Activated CD4-positive, CD25-positive, alpha-beta regulatory T cell (primary cell): ENCODE measurements around the gene TBC1D24.
A peak's percentile ranks its signal among the peaks of the same experiment; 100 is the strongest.

Source experiments
- DNase-seq, 4 experiments: peaks; one replicate each; lab custom pipeline; 2025; lab: John Stamatoyannopoulos, UW

Gene TBC1D24

DNA sequence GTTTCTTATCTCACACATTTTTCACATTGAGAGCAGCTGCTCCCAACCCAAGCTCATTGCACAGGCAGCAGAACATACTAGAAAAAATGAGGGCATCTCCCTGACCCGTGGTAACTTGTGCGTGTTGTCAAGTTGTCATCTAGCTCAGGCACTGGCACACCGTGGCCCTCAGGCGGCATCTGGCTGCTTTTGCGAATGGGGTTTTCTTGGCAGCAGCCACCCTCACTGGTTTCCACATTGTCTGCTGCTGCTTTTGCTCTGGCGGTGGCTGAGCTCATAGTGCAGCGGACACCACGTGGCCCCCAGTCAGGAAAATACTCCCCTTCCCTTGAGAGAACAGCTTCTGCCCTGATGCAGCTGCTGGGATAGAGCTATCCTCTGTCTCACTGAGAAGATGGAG, 24.4 kb upstream of the TBC1D24 start:
- DNase-seq, result no peak

DNA sequence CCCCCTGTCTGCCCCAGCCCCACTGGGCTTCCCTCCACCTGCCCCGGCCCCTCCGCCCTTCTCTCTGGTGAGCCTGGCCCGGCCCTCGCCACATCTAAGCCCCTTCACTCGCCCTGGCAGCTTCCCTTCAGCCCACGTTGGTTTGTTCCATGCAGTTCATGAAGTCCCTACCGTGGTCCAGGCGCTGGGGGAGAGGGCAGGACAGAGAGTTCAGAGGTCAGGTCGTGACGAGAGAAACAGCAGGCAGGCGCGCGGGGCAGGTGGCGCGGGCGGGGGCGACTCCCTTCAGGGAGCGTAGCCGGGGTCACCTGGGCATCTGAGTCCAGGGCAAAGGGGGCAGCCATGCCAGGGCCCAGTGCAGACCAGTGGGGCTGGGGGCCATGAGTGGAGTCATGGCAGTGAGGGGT, 23.9 kb upstream of the TBC1D24 start:
- no peak for DNase-seq

GRCh38 chr16:2451851-2452320, 23.0 kb upstream of the TBC1D24 start:
- DNase-seq, result no peak

DNA sequence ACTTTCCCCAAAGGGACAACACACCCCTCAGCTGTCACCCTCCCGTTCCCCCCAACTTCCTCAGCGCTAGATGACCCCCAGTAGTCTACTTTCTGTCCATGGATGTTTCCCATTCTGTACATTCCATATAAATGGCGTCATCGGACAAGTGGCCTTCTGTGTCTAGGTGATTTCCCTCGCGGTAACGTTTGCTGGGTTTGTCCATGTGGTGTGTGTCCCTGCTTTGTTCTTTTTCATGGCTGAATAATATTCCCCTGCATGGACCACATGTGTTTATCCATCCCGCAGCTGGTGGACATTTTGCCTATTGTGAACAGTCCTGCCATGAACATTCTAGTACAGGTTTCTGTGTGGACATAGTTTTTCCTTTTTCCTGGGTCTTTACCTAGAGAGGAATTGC, 22.3 kb upstream of the TBC1D24 start:
- DNase-seq, result no peak

GRCh38 chr16:2455081-2455845, 19.7 kb upstream of the TBC1D24 start:
- no peak for DNase-seq

DNA sequence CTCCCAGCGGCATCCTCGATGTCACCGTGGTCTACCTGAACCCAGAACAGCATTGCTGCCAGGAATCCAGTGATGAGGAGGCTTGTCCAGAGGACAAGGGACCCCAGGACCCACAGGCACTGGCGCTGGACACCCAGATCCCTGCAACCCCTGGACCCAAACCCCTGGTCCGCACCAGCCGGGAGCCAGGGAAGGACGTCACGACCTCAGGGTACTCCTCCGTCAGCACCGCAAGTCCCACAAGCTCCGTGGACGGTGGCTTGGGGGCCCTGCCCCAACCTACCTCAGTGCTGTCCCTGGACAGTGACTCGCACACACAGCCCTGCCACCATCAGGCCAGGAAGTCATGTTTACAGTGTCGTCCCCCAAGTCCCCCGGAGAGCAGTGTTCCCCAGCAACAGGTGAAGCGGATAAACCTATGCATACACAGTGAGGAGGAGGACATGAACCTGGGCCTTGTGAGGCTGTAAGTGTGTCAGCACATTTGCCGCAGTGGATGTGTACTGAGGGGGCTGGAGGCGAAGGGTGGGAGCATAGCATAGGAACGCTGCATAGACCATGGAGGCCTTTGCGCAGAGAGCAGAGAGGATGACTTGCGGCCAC, 18.3 kb upstream of the TBC1D24 start:
- no peak for DNase-seq

GRCh38 chr16:2457267-2457666, 17.7 kb upstream of the TBC1D24 start:
- DNase-seq, result no peak

DNA sequence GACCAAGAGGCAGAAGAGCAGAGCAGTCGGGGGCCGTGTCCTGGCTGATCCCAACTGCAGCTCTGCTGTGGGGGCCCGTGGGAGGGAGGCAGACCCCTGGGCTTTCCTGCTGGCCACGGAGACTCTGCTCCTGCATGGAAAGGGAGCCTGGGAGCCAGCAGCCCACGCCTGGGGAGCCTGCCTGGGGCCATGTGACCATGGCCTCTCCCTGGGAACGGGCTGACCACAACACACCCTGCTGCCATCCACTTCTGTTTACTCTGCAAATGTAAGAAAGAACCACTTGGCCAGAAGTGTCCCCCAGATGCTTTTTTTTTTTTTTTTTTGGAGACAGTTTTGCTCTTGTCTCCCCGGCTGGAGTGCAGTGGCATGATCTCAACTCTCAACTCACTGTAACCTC, 17.0 kb upstream of the TBC1D24 start:
- no peak for DNase-seq

DNA sequence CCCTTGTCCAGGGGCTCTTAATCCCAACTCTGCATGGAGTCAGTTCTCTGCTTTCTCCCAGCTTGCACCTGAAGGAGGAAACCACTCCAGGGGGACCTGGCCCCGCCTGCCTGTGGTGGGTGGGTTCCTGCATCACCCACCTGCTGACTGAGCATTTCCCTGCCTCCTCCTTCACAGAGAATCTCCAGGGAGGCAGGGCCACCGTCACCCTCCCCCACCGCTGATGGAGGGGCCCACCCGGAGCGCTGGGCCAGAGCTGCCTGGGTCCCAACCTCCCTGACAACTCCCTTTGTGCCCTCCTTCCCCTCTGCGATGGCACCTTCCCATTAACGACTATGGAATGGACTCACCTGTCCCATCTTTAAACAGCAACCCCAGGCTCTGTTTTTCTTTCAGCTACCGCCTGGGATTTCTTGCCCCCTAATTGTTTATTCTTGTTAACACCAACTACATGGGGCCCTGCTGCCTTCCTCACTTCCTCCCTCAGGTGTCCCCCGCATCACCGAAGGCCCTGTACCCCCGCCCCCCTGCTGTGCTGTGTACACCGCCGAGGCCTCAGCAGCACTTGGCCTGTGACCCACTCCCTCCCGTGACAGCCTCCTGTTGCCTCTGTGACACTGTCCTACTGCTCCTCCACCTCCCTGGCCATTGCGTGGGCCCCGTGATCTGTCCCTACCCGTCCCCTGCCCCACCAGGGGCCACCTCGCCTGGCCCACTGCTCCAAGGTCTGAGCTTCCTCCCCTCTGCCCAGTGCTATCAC, 15.9 kb upstream of the TBC1D24 start:
- DNase-seq, result no peak

GRCh38 chr16:2459647-2460390, 15.1 kb upstream of the TBC1D24 start, which contains the start of gene TEDC2:
TSS of gene TEDC2 (plus strand) at chr16:2460109. CDS start at chr16:2460145, 36 bp downstream.
- DNase-seq, result peak; percentile 90 to 95 (median 92)

- no peak for DNase-seq
Measured at GRCh38 chr16:2460391-2460713, 14.6 kb upstream of the TBC1D24 start.

DNA sequence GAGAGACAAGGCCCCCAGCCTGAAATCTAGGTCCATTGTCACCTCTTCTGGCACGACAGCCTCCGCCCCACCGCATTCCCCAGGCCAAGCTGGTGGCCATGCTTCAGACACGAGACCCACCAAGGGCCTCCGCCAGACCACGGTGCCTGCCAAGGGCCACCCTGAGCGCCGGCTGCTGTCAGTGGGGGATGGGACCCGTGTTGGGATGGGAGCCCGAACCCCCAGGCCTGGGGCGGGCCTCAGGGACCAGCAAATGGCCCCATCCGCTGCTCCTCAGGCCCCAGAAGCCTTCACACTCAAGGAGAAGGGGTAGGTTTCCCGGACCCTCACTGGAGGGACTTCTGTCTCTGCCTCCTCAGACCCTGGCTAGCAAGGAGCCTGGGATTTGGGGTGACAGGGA, 14.0 kb upstream of the TBC1D24 start:
- no peak for DNase-seq

DNA sequence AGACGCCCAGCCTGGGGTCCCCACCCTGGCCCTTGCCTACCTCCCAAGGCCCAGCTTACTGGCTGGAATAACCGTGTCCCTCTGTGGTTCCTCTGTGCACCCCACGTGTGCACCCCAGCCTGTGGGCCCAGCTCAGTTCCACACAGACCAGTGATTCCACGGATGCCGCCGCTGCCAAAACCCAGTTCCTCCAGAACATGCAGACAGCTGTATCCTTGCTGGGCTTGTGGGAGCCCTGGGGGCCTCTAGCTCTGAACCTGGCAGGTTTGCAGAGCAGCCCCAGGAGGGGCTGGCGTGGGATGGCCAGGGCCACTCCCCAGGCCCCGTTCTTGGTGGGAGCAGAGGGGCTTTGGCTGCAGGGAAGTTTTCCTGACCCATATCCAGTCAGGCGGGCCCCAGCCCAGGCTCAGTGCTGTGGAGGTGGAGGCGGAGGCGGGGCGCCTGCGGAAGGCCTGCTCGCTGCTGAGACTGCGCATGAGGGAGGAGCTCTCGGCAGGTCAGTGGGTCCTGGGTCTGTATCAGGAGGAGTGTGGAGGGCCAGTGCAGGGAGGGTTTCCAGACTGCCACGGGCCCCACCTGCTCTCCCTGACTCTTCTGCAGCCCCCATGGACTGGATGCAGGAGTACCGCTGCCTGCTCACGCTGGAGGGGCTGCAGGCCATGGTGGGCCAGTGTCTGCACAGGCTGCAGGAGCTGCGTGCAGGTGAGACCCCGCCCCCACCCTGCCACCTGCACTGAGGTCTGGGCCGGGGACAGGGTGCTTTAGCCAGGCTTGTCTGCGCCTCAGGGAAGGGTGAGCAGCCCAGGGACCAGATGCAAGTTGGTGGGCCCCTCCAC, 12.7 kb upstream of the TBC1D24 start:
- no peak for DNase-seq

GRCh38 chr16:2464333-2464732, 10.6 kb upstream of the TBC1D24 start:
- DNase-seq, result no peak

- no peak for DNase-seq
Measured at GRCh38 chr16:2465653-2466415, 9.1 kb upstream of the TBC1D24 start.

GRCh38 chr16:2466667-2467527, 8.0 kb upstream of the TBC1D24 start:
- no peak for DNase-seq

- no peak for DNase-seq
Measured at GRCh38 chr16:2467528-2468232, 7.2 kb upstream of the TBC1D24 start.

- no peak for DNase-seq
Measured at GRCh38 chr16:2468233-2468724, 6.6 kb upstream of the TBC1D24 start.
